ENCODE data around the gene FBXW2.
"Not testable (repeated sequence)": the region's sequence is repeated elsewhere in the genome, so short reads cannot be mapped to it uniquely, and the experiment has no call there.

FBXW2 gene

DNA sequence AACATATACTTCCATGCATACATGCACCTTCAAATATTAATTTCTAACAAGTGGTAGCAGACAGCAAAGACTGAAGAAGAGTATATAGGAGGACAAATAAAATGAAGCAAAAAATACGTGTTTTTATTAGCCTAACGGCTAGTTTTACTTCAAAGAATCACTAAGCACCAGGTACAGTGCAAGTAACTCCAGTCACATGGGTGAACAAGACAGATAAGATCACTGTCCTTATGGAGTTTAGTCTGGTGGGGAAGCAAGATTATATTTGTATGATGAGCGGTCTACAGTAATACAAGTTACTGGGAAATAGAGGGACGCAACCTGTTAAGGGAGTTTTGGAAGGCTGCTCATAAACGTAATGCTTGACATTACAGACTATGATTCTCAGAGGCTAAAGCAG, 16.0 kb downstream of the FBXW2 start:
- DNase-seq, result no peak

GRCh38 chr9:120776788-120777187, 16.4 kb downstream of the FBXW2 start:
- no peak for DNase-seq

- DNase-seq, result no peak
Observed at GRCh38 chr9:120775859-120776258, 17.4 kb downstream of the FBXW2 start.

- DNase-seq, result no peak
Observed at GRCh38 chr9:120774719-120775118, 18.5 kb downstream of the FBXW2 start.

GRCh38 chr9:120773256-120773655, 20.0 kb downstream of the FBXW2 start:
- no peak for DNase-seq

DNA sequence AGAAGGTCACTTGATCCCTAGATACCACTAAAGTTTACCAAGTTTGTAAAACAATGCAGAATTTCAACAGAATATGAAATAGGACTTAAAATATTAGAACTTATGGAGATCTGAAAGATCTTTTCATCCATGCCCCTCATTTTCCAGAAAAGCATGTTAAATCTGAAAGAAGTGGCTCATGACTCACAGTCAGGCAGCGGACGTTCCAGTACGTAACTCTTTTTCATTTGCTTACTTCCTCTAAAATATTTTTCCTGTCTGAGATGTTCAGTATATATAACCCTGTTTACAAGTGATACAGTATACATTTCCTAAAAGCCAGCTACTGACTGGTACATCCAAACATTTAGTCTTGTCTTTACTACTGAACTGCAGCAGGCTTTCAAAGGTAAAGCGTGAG, 22.3 kb downstream of the FBXW2 start:
- no peak for DNase-seq

DNA sequence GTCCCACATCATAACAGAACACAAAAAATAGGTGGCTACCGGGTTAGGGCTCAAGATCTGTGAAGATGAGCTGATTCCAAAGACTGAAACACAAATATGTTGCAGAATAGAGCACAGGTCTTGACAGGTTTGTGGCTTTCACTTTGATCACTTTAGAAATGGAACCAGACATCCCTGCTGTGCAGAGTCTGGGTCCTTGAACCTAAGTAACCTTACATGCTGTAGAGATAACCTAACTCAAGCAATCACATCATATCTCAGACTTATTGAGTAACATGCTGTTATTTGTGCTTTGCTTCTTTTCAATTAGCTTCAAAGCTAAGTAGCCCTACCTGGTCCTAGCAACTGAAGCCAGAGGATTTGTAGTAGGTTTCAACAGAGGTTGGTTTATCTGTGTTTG, 24.3 kb downstream of the FBXW2 start:
- DNase-seq, result no peak

GRCh38 chr9:120768247-120768646, 25.0 kb downstream of the FBXW2 start:
- no peak for DNase-seq

DNA sequence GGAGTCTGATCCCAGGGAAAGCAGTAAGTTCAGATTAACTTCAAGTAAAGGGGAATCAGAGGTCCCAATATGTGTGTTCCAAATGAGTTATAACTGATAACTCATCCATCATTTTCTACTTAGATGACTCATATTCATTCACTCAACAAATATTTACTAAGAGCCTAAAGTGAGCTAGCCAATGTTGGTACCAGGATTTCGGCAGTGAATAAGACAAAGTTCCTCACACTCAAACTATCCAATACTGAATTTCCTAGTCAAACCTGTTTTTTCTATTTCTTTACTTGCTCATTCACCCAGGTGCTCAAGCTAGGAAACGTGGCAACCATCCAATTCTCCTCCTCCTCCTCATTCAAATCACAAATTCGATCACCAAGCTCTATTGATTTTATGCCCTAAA, 25.8 kb downstream of the FBXW2 start:
- no peak for DNase-seq

DNA sequence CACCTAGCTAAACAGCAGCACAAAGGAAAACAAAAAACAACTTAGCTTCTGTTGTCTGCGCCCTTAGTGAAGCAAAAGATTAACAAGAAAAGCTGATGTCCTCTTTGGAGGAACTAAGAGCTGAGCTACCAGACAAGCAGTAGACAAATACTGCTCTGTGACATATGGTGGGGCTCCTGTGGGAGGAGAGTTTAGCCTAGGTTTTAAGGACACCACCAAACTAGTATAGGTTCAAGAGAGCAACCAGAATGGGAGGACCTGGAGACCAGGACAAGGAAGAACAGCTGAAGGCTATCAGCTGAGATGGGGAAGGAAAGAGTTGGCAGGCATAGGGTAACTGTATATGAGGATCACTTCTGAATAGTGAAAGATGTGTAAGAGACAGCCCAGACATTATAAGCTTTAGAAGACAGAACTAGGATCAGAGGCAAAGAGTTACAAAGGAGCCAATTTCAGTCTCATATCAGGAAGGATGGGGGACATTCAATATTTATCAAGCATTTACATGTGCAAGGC, 27.2 kb downstream of the FBXW2 start:
- DNase-seq, result no peak

DNA sequence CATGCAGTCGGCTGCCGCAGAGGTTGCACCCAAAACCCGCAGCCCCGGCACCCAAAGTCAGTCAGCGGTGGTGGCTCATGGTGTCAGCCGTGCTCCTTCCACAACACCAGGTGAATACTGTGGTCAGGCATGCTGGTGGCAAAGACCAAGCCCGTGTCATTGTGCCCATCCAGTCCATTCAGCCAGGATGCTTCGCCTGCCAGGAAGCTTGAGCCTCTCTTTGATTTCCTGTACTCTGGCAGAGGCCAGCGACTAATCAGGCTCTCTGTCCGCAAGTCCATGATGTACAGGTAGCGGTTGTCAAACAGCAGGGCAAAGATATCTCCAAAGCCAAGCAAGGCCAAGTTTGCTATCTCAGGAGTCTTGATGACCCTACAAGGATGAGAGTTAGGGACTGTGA, 28.7 kb downstream of the FBXW2 start:
- DNase-seq, result no peak

DNA sequence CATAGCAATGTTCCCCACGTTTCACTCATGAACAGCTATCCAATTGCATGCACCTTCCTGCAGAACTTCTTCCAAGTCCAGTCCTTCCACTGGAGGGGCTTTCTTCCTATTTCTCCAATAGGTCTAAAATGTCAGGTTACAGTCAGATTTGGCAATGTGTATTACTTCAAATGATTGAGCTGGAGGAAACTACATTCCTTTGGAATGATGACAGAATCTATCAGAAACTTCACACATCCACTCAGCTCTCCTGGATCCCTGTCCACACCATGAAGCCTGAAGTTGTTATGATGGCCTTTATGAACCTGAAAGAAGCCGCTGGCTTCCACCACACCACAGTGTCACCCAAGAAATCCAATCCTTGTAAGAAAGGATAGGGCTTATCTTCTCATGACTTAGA, 32.2 kb downstream of the FBXW2 start:
- DNase-seq, result no peak

DNA sequence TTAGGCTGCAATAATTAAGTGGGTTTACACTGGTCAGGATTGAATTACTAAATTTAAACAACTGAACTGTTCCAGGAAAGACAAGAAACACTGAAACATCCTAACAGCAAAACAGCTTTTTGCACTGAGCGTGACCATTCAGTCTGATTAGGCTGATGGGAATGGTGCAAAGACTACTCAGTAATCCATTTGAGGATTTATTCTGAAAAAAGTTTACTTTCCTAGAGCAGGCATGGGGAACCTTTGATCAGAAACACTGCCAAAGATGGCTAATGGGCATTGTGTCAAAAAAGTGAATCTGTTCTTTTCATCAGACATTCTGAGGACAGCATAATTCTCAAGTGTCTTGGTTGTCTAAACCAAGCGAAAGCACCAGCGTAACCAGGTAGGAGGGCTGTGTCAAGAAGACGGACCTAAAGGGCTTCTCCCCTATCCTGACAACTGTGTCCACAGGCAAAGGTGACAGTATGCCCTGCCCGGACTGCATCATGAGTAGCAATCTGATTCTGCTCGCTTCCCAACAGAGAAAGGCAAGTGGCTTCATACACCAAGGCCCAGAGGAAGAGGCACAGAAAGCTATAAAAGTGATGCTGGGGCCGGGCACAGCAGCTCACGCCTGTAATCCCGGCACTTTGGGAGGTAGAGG, 33.3 kb downstream of the FBXW2 start:
- no peak for DNase-seq

DNA sequence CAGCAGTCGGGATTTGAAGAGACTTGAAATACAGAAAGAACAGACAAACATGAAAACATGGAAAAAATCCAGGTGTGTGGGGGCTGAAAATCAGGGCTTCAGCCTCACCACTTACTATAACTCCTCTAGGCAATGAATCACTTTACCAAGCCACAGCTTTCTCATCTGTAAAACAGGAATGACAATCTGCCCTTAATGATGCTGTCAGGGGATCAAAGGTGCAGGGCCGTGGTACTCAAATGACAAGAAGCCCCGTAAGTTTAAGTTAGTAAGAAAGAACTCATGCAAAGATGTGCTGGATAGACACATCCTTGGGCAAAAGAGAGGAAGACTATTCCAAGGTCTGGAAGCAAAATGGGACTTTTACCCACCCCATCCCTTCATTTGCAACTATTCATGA, 34.7 kb downstream of the FBXW2 start:
- DNase-seq, result no peak

- DNase-seq, result no peak
Observed at GRCh38 chr9:120757026-120757913, 35.9 kb downstream of the FBXW2 start.

- DNase-seq, result no peak
Observed at GRCh38 chr9:120756531-120756930, 36.7 kb downstream of the FBXW2 start.

GRCh38 chr9:120755810-120756434, 37.3 kb downstream of the FBXW2 start:
- DNase-seq, result peak; percentile 32

DNA sequence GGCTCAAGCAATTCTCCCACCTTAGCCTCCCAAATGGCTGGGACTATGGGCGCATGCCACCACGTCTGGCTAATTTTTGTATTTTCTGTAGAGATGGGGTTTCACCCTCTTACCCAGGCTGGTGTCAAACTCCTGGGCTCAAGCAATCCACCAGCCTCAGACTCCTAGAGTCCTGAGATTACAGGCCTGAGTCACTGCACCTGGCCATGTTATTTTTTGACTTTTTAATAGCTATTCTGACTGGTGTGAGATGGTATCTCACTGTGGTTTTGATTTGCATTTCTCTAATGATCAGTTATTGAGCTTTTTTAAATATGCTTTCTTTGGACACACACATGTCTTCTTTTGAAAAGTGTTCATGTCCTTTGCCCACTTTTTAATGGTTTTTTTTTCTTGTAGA, 38.2 kb downstream of the FBXW2 start:
- no peak for DNase-seq

DNA sequence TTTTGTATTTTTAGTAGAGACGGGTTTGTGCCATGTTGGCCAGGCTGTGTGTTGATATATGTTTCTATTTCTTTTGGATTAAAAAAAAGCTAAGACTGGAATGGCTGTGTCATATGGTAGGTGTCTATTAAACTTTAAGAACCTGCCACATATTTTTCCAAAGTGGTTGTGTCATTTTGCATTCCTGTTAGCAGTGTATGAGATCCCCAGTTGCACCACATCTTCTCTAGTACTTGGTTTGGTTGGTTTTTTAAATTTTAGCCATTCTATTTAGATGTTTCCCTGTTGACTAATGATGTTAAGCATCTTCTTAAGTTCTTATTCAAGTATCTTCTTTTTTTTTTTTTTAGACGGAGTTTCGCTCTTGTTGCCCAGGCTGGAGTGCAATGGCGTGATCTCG, 42.8 kb downstream of the FBXW2 start:
- DNase-seq, result no peak

DNA sequence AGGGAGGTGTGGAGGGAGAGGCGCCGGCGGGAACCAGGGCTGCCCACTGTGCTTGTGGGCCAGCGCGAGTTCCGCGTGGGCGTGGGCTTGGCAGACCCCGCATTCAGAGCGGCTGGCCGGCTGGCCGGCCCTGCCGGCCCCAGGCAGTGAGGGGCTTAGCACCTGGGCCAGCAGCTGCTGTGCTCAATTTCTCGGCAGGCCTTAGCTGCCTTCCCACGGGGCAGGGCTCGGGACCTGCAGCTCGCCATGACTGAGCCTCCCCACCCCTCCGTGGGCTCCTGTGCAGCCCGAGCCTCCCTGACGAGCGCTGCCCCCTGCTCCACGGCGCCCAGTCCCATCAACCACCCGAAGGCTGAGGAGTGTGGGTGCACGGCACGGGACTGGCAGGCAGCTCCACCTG, 46.9 kb downstream of the FBXW2 start:
- not testable (repeated sequence) for DNase-seq

- DNase-seq, result no peak
Observed at GRCh38 chr9:120745278-120745677, 47.9 kb downstream of the FBXW2 start.

GRCh38 chr9:120742951-120743416, 50.2 kb downstream of the FBXW2 start:
- DNase-seq, result peak; percentile 14

DNA sequence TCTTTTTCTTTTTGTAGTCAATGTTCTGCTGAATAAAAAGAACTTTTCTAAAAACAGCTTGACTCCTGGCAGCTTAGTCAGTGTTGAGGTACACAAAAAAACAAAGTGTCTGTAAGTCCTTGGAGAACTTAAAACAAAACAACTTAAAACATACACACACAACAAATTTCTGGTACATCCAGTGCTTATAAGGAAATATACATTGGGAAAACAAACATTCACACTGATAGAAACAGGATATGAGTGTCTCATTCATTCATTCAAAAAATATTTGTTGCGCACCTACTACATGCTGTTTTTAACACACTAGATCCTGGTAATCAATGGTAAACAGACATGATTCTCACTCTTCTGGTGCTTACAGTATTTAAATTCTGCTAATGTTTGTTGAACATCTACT, 51.5 kb downstream of the FBXW2 start:
- DNase-seq, result no peak

- no peak for DNase-seq
Observed at GRCh38 chr9:120741191-120741590, 52.0 kb downstream of the FBXW2 start.
